GM23338 (cell line): ENCODE measurements around the gene ZBTB39. TPM values are rescaled to one million over a fixed set of nuclear protein-coding genes. Genes with fewer than 3 reads are reported as not detected.

Experiments
- ATAC-seq: fragments of 200-7000 bp; cut with Tn5 transposase; 3 replicates; pipeline ENCODE4 v1.9.1; 2020
- DNase-seq: peaks from one replicate; pipeline ENCODE4 v3.0.0-alpha.2; 2015; ENCODE audit warnings: low spot score
- H2AFZ ChIP-seq: fragments of 200-600 bp; sonication (generic); 2 replicates; pipeline ENCODE4 v1.8.0; 2016; ENCODE audit warnings: antibody characterized with exemption, mild to moderate bottlenecking, moderate library complexity
- H3F3A ChIP-seq: fragments of 200-600 bp; sonication (generic); replicated peaks from 2 replicates; pipeline ENCODE4 v1.8.0; 2017; ENCODE audit warnings: antibody characterized with exemption, mixed run types, low read depth
- H3K27ac ChIP-seq: fragments of 200-600 bp; sonication (generic); 2 replicates; pipeline ENCODE4 v1.6.1; 2016; ENCODE audit warnings: low read depth
- H3K27me3 ChIP-seq: fragments of 200-600 bp; sonication (generic); 2 replicates; pipeline ENCODE4 v1.8.0; 2016; ENCODE audit warnings: mild to moderate bottlenecking, mixed run types, moderate library complexity; ENCODE audit not compliant: insufficient read depth
- H3K36me3 ChIP-seq: fragments of 200-600 bp; sonication (generic); 2 replicates; pipeline ENCODE4 v1.8.0; 2016; ENCODE audit warnings: mild to moderate bottlenecking; ENCODE audit not compliant: insufficient read depth
- H3K4me1 ChIP-seq: fragments of 200-600 bp; sonication (generic); 2 replicates; pipeline ENCODE4 v1.8.0; 2016; ENCODE audit warnings: mild to moderate bottlenecking, moderate library complexity; ENCODE audit not compliant: insufficient read depth
- H3K4me2 ChIP-seq: fragments of 200-600 bp; sonication (generic); 2 replicates; pipeline ENCODE4 v1.7.1; 2017; ENCODE audit warnings: mixed run types
- H3K4me3 ChIP-seq: fragments of 200-600 bp; sonication (generic); 2 replicates; pipeline ENCODE4 v1.6.1; 2016; ENCODE audit warnings: mixed run types
- H3K79me2 ChIP-seq: fragments of 200-600 bp; sonication (generic); replicated peaks from 2 replicates; pipeline ENCODE4 v1.8.0; 2017; ENCODE audit warnings: mild to moderate bottlenecking; ENCODE audit not compliant: insufficient read depth
- H3K9me2 ChIP-seq: fragments of 200-600 bp; sonication (generic); 2 replicates; pipeline ENCODE4 v1.8.0; 2017; ENCODE audit not compliant: insufficient read depth
- H4K20me1 ChIP-seq: fragments of 200-600 bp; sonication (generic); replicated peaks from 2 replicates; pipeline ENCODE4 v1.8.0; 2017; ENCODE audit warnings: mild to moderate bottlenecking; ENCODE audit not compliant: insufficient read depth
- H3K27ac Mint-ChIP-seq: 2 replicates; pipeline ENCODE4 v1.8.0; 2020; ENCODE audit warnings: inconsistent platforms, mild to moderate bottlenecking, moderate library complexity, mixed read lengths
- H3K27me3 Mint-ChIP-seq: 3 replicates; pipeline ENCODE4 v1.8.0; 2022; ENCODE audit warnings: low read depth, mild to moderate bottlenecking, moderate library complexity, mixed read lengths, inconsistent platforms; ENCODE audit not compliant: insufficient read depth, poor library complexity
- H3K36me3 Mint-ChIP-seq: 3 replicates; pipeline ENCODE4 v1.8.0; 2021; ENCODE audit warnings: low read depth, mild to moderate bottlenecking, inconsistent platforms, moderate library complexity, mixed read lengths
- H3K4me1 Mint-ChIP-seq: 3 replicates; pipeline ENCODE4 v1.8.0; 2020; ENCODE audit warnings: mild to moderate bottlenecking, inconsistent platforms, mixed read lengths
- H3K4me3 Mint-ChIP-seq: 3 replicates; pipeline ENCODE4 v1.8.0; 2021; ENCODE audit warnings: moderate library complexity, mild to moderate bottlenecking, inconsistent platforms, mixed read lengths
- H3K9me3 Mint-ChIP-seq: 3 replicates; pipeline ENCODE4 v1.8.0; 2020; ENCODE audit warnings: moderate library complexity, mild to moderate bottlenecking, inconsistent platforms, mixed read lengths
- CREB1 ChIP-seq: fragments of 250-450 bp; sonication (Bioruptor Pico); IDR thresholded peaks from 2 replicates; pipeline ENCODE4 v1.5.0; 2020; ENCODE audit warnings: low read depth, mild to moderate bottlenecking, moderate library complexity
- EZH2 ChIP-seq: fragments of 200-600 bp; sonication (generic); IDR thresholded peaks from one replicate; pipeline ENCODE4 v1.8.0; 2017; ENCODE audit warnings: antibody characterized with exemption, mild to moderate bottlenecking, low read depth; ENCODE audit not compliant: unreplicated experiment
- EZH2phosphoT487 ChIP-seq: fragments of 200-600 bp; sonication (generic); IDR thresholded peaks from one replicate; pipeline ENCODE4 v1.8.1; 2018; ENCODE audit warnings: antibody characterized with exemption; ENCODE audit not compliant: unreplicated experiment
- JUNB ChIP-seq: IDR thresholded peaks from one replicate; pipeline ENCODE4 v1.6.1; 2016; ENCODE audit warnings: antibody characterized with exemption; ENCODE audit not compliant: unreplicated experiment
- NANOG ChIP-seq: IDR thresholded peaks from 2 replicates; pipeline ENCODE4 v1.6.1; 2016; ENCODE audit warnings: antibody characterized with exemption, borderline replicate concordance
- POLR2AphosphoS5 ChIP-seq: IDR thresholded peaks from 2 replicates; pipeline ENCODE4 v1.6.1; 2016; ENCODE audit warnings: antibody characterized with exemption, low read depth
- STAT1 ChIP-seq: IDR thresholded peaks from one replicate; pipeline ENCODE4 v1.6.1; 2016; ENCODE audit warnings: antibody characterized with exemption; ENCODE audit not compliant: unreplicated experiment
- ZNF114 ChIP-seq: fragments of 250-450 bp; sonication (Bioruptor Pico); IDR thresholded peaks from 2 replicates; pipeline ENCODE4 v1.5.0; 2020; ENCODE audit warnings: mild to moderate bottlenecking, moderate library complexity
- ZNF331 ChIP-seq: fragments of 250-450 bp; sonication (Bioruptor Pico); IDR thresholded peaks from 2 replicates; pipeline ENCODE4 v1.5.0; 2020; ENCODE audit warnings: low read depth, mild to moderate bottlenecking, moderate library complexity
- polyA plus RNA-seq: library from polyadenylated mRNA; unstranded; fragments of >200 nt; fragmentation: Nextera tagmentation; extraction: Ambion mirVana; gene quantifications from 2 replicates; pipeline ENCODE4 v1.2.1, GENCODE V29; 2016
- total RNA-seq: library from RNA; depleted of rRNA; stranded (reverse); fragments of >200 nt; shearing (Covaris generic); gene quantifications from 2 replicates; pipeline ENCODE4 v1.2.3, GENCODE V29; 2014
- TF ChIP-seq, protein P1 (sequence below): fragments of 250-450 bp; sonication (Bioruptor Pico); IDR thresholded peaks from 2 replicates; pipeline ENCODE4 v1.5.0; 2020; ENCODE audit warnings: mild to moderate bottlenecking, moderate library complexity
- TF ChIP-seq, protein P2 (sequence below), 2 experiments: fragments of 200-600 bp in 1 of 2; sonication (generic) in 1 of 2; conservative IDR thresholded peaks; 2 replicates each; pipeline versions ENCODE4 v1.5.1 to v1.6.1; 2016 to 2017; ENCODE audit warnings: antibody characterized with exemption in 2 of 2, low read depth in 2 of 2, mild to moderate bottlenecking in 2 of 2, moderate library complexity in 1 of 2
- TF ChIP-seq, protein P3 (sequence below): IDR thresholded peaks from 2 replicates; pipeline ENCODE4 v1.6.1; 2016; ENCODE audit warnings: antibody characterized with exemption
- TF ChIP-seq, protein P4 (sequence below): IDR thresholded peaks from one replicate; pipeline ENCODE4 v1.6.1; 2018; ENCODE audit warnings: antibody characterized with exemption; ENCODE audit not compliant: unreplicated experiment

ZBTB39 gene
- total and polyA plus RNA-seq, 2 experiments from 2014 or later: 6.6 to 26.7 TPM

DNA sequence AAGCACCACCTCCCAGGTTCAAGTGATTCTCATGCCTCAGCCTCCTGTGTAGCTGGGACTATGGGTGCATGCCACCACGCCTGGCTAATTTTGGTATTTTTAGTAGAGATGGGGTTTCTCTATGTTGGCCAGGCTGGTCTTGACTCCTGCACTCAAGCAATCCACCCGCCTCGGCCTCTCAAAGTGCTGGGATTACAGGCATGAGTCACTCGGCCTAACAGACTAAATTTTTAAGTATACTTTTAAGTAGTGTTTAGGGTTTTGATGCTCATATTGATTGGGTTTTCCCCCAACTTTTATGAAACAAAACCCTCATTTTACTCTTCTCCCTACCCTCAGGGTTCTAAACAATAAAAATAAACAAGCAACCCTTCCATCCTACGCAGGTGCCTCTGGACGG, 38.1 kb upstream of the ZBTB39 start:
- H4K20me1 ChIP-seq: no peaks in the 10 kb centered on the region
- no peak for DNase-seq
- H3F3A ChIP-seq: no peaks in the 10 kb centered on the region
- no peak overlapping the region for H3K4me3 Mint-ChIP-seq
- no peak overlapping the region for H3K4me3 ChIP-seq
- no peaks in the 10 kb centered on the region for H3K79me2 ChIP-seq
- H2AFZ ChIP-seq: no peak overlapping the region
- H3K27me3 Mint-ChIP-seq: peaks cover 5% of the 10 kb centered on the region
- H3K27ac Mint-ChIP-seq: no peak overlapping the region
- no peaks in the 10 kb centered on the region for H3K27me3 ChIP-seq
- no peak overlapping the region for H3K4me2 ChIP-seq
- TF ChIP-seq ZNF114 (CRISPR knock-in tag): no peak
- no peak for TF ChIP-seq POLR2AphosphoS5
- no peak for TF ChIP-seq CREB1 (CRISPR knock-in tag)
- TF ChIP-seq, protein P1, sequence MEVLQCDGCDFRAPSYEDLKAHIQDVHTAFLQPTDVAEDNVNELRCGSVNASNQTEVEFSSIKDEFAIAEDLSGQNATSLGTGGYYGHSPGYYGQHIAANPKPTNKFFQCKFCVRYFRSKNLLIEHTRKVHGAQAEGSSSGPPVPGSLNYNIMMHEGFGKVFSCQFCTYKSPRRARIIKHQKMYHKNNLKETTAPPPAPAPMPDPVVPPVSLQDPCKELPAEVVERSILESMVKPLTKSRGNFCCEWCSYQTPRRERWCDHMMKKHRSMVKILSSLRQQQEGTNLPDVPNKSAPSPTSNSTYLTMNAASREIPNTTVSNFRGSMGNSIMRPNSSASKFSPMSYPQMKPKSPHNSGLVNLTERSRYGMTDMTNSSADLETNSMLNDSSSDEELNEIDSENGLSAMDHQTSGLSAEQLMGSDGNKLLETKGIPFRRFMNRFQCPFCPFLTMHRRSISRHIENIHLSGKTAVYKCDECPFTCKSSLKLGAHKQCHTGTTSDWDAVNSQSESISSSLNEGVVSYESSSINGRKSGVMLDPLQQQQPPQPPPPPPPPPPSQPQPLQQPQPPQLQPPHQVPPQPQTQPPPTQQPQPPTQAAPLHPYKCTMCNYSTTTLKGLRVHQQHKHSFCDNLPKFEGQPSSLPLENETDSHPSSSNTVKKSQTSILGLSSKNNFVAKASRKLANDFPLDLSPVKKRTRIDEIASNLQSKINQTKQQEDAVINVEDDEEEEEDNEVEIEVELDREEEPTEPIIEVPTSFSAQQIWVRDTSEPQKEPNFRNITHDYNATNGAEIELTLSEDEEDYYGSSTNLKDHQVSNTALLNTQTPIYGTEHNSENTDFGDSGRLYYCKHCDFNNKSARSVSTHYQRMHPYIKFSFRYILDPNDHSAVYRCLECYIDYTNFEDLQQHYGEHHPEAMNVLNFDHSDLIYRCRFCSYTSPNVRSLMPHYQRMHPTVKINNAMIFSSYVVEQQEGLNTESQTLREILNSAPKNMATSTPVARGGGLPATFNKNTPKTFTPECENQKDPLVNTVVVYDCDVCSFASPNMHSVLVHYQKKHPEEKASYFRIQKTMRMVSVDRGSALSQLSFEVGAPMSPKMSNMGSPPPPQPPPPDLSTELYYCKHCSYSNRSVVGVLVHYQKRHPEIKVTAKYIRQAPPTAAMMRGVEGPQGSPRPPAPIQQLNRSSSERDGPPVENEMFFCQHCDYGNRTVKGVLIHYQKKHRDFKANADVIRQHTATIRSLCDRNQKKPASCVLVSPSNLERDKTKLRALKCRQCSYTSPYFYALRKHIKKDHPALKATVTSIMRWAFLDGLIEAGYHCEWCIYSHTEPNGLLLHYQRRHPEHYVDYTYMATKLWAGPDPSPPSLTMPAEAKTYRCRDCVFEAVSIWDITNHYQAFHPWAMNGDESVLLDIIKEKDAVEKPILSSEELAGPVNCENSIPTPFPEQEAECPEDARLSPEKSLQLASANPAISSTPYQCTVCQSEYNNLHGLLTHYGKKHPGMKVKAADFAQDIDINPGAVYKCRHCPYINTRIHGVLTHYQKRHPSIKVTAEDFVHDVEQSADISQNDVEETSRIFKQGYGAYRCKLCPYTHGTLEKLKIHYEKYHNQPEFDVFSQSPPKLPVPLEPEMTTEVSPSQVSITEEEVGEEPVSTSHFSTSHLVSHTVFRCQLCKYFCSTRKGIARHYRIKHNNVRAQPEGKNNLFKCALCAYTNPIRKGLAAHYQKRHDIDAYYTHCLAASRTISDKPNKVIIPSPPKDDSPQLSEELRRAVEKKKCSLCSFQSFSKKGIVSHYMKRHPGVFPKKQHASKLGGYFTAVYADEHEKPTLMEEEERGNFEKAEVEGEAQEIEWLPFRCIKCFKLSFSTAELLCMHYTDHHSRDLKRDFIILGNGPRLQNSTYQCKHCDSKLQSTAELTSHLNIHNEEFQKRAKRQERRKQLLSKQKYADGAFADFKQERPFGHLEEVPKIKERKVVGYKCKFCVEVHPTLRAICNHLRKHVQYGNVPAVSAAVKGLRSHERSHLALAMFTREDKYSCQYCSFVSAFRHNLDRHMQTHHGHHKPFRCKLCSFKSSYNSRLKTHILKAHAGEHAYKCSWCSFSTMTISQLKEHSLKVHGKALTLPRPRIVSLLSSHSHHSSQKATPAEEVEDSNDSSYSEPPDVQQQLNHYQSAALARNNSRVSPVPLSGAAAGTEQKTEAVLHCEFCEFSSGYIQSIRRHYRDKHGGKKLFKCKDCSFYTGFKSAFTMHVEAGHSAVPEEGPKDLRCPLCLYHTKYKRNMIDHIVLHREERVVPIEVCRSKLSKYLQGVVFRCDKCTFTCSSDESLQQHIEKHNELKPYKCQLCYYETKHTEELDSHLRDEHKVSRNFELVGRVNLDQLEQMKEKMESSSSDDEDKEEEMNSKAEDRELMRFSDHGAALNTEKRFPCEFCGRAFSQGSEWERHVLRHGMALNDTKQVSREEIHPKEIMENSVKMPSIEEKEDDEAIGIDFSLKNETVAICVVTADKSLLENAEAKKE (CRISPR knock-in tag): no peak
- no peak for TF ChIP-seq EZH2
- TF ChIP-seq, protein P2, sequence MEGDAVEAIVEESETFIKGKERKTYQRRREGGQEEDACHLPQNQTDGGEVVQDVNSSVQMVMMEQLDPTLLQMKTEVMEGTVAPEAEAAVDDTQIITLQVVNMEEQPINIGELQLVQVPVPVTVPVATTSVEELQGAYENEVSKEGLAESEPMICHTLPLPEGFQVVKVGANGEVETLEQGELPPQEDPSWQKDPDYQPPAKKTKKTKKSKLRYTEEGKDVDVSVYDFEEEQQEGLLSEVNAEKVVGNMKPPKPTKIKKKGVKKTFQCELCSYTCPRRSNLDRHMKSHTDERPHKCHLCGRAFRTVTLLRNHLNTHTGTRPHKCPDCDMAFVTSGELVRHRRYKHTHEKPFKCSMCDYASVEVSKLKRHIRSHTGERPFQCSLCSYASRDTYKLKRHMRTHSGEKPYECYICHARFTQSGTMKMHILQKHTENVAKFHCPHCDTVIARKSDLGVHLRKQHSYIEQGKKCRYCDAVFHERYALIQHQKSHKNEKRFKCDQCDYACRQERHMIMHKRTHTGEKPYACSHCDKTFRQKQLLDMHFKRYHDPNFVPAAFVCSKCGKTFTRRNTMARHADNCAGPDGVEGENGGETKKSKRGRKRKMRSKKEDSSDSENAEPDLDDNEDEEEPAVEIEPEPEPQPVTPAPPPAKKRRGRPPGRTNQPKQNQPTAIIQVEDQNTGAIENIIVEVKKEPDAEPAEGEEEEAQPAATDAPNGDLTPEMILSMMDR (conservative IDR thresholded peaks at IDR 0.05; ENCODE audit: low read depth in 2 of 2): no peak
- no peak for TF ChIP-seq JUNB
- no peak for TF ChIP-seq NANOG
- TF ChIP-seq STAT1: no peak
- TF ChIP-seq EZH2phosphoT487: no peak
- TF ChIP-seq, protein P3, sequence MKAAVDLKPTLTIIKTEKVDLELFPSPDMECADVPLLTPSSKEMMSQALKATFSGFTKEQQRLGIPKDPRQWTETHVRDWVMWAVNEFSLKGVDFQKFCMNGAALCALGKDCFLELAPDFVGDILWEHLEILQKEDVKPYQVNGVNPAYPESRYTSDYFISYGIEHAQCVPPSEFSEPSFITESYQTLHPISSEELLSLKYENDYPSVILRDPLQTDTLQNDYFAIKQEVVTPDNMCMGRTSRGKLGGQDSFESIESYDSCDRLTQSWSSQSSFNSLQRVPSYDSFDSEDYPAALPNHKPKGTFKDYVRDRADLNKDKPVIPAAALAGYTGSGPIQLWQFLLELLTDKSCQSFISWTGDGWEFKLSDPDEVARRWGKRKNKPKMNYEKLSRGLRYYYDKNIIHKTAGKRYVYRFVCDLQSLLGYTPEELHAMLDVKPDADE: no peak
- TF ChIP-seq, protein P4, sequence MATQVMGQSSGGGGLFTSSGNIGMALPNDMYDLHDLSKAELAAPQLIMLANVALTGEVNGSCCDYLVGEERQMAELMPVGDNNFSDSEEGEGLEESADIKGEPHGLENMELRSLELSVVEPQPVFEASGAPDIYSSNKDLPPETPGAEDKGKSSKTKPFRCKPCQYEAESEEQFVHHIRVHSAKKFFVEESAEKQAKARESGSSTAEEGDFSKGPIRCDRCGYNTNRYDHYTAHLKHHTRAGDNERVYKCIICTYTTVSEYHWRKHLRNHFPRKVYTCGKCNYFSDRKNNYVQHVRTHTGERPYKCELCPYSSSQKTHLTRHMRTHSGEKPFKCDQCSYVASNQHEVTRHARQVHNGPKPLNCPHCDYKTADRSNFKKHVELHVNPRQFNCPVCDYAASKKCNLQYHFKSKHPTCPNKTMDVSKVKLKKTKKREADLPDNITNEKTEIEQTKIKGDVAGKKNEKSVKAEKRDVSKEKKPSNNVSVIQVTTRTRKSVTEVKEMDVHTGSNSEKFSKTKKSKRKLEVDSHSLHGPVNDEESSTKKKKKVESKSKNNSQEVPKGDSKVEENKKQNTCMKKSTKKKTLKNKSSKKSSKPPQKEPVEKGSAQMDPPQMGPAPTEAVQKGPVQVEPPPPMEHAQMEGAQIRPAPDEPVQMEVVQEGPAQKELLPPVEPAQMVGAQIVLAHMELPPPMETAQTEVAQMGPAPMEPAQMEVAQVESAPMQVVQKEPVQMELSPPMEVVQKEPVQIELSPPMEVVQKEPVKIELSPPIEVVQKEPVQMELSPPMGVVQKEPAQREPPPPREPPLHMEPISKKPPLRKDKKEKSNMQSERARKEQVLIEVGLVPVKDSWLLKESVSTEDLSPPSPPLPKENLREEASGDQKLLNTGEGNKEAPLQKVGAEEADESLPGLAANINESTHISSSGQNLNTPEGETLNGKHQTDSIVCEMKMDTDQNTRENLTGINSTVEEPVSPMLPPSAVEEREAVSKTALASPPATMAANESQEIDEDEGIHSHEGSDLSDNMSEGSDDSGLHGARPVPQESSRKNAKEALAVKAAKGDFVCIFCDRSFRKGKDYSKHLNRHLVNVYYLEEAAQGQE: no peak
- no peak for TF ChIP-seq ZNF331
- H3K27ac ChIP-seq: no peak overlapping the region
- H3K9me2 ChIP-seq: peaks cover 2% of the 10 kb centered on the region; the same call in 1 of the 2 replicates
- H3K36me3 Mint-ChIP-seq: no peaks in the 10 kb centered on the region
- no peaks in the 10 kb centered on the region for H3K4me1 ChIP-seq
- no peaks in the 10 kb centered on the region for H3K36me3 ChIP-seq
- H3K4me1 Mint-ChIP-seq: 0 out of 3 replicates have a peak, but pooled peaks cover 2% of the 10 kb centered on the region
- no peaks in the 10 kb centered on the region for H3K9me3 Mint-ChIP-seq
- ATAC-seq: no peak
